SH-SY5Y (cell line): ENCODE measurements around the gene ACVR1.

Source experiments
- GATA2 ChIP-seq: IDR thresholded peaks from 2 replicates; pipeline ENCODE4 v1.6.1; 2011; ENCODE audit warnings: mild to moderate bottlenecking, low read depth, low read length
- GATA3 ChIP-seq: IDR thresholded peaks from 2 replicates; pipeline ENCODE4 v1.6.1; 2011; ENCODE audit warnings: low read depth, mild to moderate bottlenecking, low read length, moderate library complexity

ACVR1 gene

DNA sequence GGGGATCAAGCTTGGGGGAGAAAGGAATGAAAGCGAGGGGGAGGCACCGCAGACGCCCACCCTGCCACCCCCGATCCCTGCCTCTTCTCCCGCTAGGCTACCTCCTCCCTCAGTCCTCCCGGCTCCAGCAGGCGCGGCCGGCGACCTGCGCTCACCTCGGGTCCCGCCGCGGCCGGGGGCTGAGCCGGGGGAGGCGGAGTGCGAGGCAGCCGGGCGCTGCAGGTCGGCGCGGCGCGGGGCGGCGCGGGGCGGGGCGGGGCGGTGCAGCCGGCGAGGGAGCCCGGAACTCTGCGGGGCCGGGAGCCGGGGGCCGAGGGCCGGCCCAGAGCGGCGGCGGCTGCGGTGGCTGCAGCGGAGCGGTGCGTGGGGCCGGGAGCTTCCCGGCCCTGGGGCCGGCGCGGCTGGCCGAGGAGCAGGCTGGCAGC, 477 bp downstream of the ACVR1 start:
- TF ChIP-seq GATA3 (no peak), GATA2 (no peak)

DNA sequence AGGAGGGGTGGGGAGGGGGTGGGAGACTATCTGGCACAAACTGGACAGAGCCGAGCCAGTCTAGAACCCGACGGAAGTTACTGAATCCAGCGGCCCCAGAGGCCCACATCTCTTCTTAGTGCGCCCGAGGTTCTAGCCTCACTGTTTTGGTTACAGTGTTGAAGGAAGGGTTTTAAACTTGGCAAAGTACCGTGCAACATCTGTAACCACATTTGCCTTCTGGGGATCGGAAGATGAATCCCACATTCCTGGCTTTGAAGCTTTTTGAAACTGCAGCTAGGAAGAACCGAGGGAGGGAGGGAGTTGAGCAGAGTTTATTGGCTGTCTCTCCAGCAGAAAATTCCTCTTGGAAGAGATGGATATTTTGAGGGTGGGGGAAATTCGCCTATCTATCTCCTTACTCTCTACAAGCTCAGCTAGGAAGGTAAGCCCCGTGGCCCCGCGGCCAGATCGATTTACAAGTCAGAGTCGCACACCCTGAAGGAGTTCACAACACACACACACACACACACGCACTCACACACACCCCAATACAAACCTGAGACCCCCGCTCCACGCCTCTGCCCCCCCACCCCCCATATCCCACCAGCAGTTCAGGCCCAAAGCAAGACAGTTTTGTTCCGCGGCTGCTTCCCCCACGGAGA, 1.0 kb downstream of the ACVR1 start:
- TF ChIP-seq GATA3 (no peak), GATA2 (no peak)

DNA sequence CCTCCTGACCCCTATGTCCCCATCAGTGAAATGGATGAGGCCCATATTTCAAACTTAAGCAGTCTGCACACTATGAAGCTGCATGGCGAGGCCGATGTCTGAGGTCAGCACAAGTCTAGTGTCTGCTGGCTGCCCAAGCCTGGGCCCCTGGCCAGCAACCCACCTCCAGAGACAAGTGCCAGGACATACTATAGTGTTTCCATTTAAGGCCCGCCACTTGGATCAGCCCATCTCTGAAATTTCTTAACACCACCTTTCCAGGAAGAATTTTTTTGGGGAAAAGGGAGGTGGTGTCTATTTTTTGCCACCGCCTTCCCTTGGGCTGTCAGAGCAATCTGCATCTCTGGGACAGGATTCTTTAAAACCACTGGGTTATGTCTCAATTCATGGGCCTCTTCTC, 1.8 kb downstream of the ACVR1 start:
- TF ChIP-seq GATA2 (no peak), GATA3 (no peak)

DNA sequence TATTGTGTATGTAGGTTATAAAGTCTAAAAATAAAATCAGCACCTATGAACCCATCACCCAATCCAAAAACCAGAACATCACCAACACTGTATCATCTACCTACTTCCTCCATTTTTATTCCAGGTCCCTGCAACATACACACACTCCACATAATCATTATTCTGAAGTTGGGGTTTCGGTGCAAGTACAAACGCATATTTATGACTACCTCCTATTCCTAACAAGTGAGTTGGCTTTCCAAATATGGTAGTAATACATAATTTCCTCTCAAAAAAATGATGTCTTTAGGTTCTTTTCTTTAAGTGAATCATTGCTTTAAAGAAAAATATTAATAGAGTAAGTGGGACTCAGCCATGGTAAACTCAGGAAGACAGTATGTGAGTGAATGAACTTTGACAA, 3.3 kb downstream of the ACVR1 start:
- no peak for TF ChIP-seq GATA2
- no peak for TF ChIP-seq GATA3

DNA sequence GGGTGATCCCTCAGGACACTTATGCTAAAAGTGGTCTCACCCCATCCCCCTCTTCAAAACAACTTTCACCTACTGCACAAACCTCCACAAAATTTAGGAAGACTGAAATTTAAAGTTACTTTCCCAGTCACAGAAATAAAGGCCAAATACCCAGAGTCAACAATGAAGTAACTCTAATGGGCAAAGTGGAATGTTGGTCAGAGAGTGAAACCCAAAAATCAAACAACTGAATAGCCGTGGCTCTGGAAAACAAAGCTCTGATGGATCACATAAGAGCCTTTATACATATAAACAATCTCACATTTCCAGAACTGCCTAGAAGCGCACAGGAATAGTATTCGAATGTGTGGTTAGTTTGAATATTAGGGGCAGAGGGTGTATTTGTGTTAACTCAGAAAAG, 4.7 kb downstream of the ACVR1 start:
- no peak for TF ChIP-seq GATA2
- no peak for TF ChIP-seq GATA3

DNA sequence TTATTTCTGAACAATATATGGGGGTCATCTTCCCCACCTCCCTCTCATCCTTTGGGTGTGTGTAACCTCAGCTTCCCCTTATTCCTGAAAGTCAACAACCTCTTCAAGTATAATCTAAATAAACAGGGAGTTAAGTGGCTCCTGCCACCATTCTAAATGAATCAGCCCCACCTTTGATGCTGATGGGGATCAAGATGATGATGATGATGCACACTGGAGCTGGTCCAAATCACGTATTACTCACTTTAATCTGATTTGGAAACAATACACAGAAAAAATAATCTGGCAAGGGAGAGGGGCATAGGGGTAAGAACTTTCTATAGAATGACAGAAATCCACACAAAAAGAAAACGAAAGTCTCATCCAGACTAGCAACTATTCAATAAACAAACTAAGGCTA, 7.1 kb downstream of the ACVR1 start:
- TF ChIP-seq GATA2 (no peak), GATA3 (no peak)

DNA sequence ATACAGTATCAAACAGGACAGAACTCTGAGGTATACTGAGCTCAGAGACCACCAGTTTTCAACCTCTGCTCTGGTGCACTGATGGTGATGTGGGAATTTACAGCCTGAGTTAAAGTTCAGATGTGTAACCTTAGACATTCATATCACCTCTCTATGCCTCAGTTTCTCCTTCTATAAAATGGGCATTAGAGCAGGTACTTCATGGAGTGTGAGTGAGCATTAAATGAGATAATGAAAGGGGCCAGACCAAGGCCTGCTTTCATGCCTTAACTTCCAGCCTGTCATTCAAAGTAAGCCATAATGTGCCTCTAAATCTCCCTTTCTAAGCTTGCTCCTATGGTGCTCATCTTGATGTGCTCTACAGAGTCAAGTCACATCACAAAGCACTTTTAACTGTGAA, 8.4 kb downstream of the ACVR1 start:
- TF ChIP-seq GATA3: no peak
- no peak for TF ChIP-seq GATA2

DNA sequence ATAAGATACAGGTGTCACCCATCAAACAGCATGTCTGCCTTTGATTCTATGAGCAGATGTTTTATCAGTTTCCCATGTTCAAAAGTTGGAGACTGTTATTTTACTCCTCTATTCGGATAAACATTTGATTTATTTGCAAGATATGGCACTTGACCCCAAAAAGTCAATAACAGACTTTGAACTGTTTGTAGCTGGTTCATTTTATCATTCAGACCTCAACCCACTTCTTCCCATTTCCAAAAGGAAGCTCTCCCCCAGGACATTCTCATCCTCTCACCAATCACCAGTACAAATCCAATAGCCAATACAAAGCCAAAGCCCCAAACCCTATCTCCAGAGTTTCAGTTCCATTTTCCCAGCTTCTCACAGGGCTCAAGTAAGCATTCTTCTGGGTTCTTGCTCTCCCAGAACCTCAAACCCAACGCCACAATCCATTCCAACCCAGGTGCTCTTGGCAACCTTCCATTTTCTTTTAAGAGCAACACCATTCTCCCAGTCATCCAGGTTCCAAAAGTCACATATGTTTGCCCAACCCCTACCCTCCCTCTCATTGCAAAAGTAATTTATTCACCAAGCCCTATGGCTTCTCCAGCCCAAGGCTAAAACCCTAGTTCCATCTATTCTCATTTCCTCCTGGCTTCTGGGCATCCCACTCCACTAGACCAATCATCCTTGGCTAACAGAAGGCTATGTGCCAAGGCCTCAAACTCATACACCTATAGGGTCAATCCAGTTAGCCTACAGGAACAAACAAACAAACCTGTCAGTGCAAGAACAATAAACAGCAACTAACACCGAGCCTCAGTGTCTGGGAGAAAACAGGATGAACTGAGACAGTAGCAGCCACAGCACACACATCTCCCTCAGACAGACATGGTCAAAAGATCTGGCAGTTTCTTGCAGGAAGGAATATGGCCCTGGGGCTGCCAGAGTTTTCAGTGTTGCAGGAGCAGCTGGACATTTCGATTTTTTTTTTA, 9.2 kb downstream of the ACVR1 start:
- no peak for TF ChIP-seq GATA3
- TF ChIP-seq GATA2: no peak

DNA sequence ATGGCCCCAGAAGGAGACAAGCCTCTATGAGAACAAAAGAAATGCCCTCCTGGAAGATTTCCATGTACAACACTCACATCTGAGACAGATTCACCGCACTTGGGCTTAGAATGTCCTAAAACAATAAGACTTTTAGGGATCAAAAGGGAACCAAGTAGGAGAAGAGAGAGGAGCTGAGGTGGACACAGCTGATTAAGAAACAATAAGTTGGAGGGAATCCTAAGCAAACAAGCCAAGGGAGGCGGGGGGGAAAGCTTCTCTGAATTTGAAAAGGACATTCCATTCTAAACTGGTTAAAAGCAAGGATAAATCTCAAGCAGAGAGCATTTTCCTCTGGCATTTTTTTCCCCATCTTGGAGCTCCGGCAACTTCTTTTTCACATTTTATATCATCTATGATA, 9.9 kb downstream of the ACVR1 start:
- TF ChIP-seq GATA3: no peak
- TF ChIP-seq GATA2: no peak

DNA sequence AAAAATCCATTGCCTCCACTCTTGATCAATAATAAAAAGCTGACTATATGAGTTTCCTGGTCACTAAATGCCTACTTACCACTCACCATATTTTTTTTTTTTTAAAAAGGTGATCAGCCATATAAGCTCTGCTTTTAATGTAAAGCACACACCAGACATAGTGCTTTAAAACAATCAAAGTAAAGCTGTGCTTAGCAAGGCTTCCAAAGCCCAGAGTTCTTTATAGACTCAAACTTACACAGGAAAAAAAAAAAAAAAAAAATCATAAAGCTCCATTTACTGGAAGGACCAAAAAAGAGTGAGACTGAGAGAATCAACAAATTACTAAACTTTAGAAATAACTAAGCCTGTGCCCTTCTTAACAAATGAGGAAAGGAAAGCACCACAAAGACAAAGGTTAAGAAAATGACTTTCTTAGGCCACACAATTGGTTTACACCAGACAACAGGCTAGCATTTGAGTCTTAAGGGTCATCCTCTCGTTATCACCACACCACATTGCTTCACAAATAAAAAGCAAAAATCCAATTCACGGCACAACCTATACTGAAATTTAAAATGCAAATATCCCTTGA, 11.2 kb downstream of the ACVR1 start:
- TF ChIP-seq GATA3 (no peak), GATA2 (no peak)

DNA sequence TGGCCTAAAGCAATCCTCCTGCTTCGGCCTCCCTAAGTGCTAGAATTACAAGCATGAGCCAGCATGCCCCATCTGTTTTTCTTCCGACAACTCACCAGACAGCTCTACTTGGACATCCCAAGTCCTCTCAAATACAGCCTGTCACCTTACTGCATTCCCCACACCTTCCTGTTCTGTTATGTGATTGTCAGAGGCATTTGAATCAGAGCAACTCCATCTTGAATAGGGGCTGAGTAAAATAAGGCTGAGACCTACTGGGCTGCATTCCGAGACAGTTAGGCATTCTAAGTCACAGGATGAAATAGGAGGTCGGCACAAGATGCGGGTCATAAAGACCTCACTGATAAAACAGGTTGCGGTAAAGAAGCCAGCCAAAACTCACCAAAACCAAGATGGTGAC, 17.3 kb downstream of the ACVR1 start:
- TF ChIP-seq GATA2: no peak
- no peak for TF ChIP-seq GATA3

DNA sequence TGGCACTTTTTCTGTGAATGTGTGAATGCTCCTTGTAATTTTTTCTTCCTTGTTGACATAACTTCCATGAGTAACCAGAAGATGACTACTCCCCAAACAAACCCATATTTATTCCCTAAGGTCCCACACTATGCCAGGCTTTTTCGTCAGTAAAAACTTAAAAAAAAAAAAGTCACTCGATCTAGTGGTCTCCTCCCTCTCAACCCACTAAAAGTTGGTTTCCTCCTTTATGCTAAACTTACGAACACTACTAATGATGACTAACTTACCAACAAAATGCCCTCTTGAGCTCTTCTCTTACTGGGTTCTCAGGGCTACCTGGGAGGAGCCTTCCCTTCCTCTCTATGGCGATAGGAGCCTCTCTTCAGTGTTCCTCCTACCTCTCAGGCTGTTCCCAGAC, 18.2 kb downstream of the ACVR1 start:
- no peak for TF ChIP-seq GATA2

DNA sequence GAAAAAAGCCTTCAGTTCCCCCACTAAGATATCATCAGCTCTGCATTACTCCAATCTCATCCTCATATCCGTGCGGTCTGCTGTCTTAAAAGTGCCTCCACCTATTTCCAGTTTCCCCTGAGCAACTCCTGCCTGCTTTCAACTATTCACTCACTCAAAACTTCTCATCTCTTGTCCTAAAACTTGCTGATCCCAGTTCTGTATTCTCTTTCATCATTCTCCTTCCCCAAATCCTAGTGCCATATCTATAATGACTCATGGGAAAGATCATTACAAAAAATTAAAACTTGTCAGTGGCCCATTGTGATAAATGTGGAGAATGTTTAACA, 20.0 kb downstream of the ACVR1 start:
- TF ChIP-seq GATA2 (no peak), GATA3 (no peak)

DNA sequence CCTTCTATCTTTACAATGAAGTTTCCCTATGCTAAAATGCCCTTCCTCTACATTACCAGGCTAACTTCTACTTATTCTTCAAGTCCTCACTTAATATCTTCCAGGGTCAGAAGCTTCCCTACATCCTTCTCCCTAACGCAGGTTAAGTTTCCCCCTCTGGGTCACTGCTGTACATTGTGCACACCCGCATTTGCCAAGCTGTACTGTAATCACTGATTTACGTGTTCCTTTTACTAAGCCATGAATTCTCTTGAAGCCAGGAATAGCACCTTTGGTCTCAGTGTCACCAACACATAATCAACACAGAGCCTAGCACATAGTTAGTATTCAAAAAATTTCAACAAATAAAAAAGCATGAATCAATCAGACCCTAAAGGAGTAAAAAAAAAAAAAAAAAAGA, 22.3 kb downstream of the ACVR1 start:
- TF ChIP-seq GATA2 (no peak), GATA3 (no peak)

DNA sequence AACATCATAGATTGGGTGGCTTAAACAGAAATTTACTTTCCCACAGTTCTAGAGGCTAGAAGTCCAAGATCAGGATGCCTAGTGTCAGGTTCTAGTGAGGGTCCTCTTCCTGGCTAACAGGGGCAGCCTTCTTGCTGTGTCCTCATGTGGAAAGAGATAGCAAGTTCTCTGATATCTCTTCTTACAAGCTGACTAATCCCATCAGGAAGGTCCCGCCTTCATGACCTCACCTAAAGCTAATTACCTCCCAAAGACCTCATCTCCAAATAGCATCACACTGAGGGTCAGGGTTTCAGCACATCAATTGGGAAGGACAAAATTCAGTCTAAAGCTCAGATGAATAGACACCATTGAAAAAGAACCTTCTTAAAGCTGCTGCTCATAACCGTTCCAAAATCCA, 22.9 kb downstream of the ACVR1 start:
- no peak for TF ChIP-seq GATA2
- TF ChIP-seq GATA3: no peak
